ENCODE measurements around the gene ZNF431.
A peak's percentile ranks its signal among the peaks of the same experiment; 100 is the strongest.

GRCh38 chr19:21115430-21115829 lies 26.4 kb upstream of the ZNF431 start:
- peak; percentile 50; the same call in 1 of the 2 replicates for TF ChIP-seq EP300 (IDR thresholded peaks at IDR 0.05; ENCODE audit: low read length)
- TF ChIP-seq TEAD4 (IDR thresholded peaks at IDR 0.05; ENCODE audit: low read length), result peak; percentile 75
- TF ChIP-seq TEAD4 (CRISPR knock-in tag; IDR thresholded peaks at IDR 0.05; ENCODE audit: borderline replicate concordance), result no peak
- peak; percentile 62 to 70 for TF ChIP-seq KDM1A (IDR thresholded peaks at IDR 0.05)
